Smooth muscle cell (in vitro differentiated cells): ENCODE results near the gene OSTN. TPM values are rescaled to one million over a fixed set of nuclear protein-coding genes. Genes with fewer than 3 reads are reported as not detected.

Experiments used
- DNase-seq: peaks from one replicate; lab custom pipeline; 2025; ENCODE audit not compliant: unreplicated experiment; lab: John Stamatoyannopoulos, UW
- H2AFZ ChIP-seq: fragments of 200-600 bp; sonication (generic); 2 replicates; pipeline ENCODE4 v1.6.0; 2016; ENCODE audit warnings: antibody characterized with exemption, low read depth, mild to moderate bottlenecking
- H3F3A ChIP-seq: fragments of 200-600 bp; sonication (generic); 2 replicates; pipeline ENCODE4 v1.6.0; 2017; ENCODE audit warnings: antibody characterized with exemption, low read depth
- H3K27ac ChIP-seq: fragments of 200-600 bp; sonication (generic); 2 replicates; pipeline ENCODE4 v1.5.1; 2016; ENCODE audit warnings: low read depth, mild to moderate bottlenecking
- H3K27me3 ChIP-seq: fragments of 200-600 bp; sonication (generic); 2 replicates; pipeline ENCODE4 v1.6.1; 2016; ENCODE audit warnings: low read depth, mild to moderate bottlenecking
- H3K36me3 ChIP-seq: fragments of 200-600 bp; sonication (generic); 2 replicates; pipeline ENCODE4 v1.5.1; 2016; ENCODE audit warnings: low read depth
- H3K4me1 ChIP-seq: fragments of 200-600 bp; sonication (generic); 2 replicates; pipeline ENCODE4 v1.5.1; 2016; ENCODE audit warnings: low read depth
- H3K4me2 ChIP-seq: fragments of 200-600 bp; sonication (generic); 2 replicates; pipeline ENCODE4 v1.6.0; 2016; ENCODE audit warnings: mild to moderate bottlenecking
- H3K4me3 ChIP-seq: fragments of 200-600 bp; sonication (generic); 2 replicates; pipeline ENCODE4 v1.5.1; 2016; ENCODE audit warnings: mild to moderate bottlenecking
- H3K79me2 ChIP-seq: fragments of 200-600 bp; sonication (generic); 2 replicates; pipeline ENCODE4 v1.6.0; 2016; ENCODE audit warnings: low read depth, mild to moderate bottlenecking
- H3K9ac ChIP-seq: fragments of 200-600 bp; sonication (generic); 2 replicates; pipeline ENCODE4 v1.6.0; 2016; ENCODE audit warnings: low read depth
- H3K9me3 ChIP-seq: fragments of 200-600 bp; sonication (generic); replicated peaks from 2 replicates; pipeline ENCODE4 v1.5.1; 2016; ENCODE audit warnings: low read depth
- H4K20me1 ChIP-seq: fragments of 200-600 bp; sonication (generic); 2 replicates; pipeline ENCODE4 v1.6.0; 2016; ENCODE audit warnings: low read depth
- CTCF ChIP-seq: fragments of 200-600 bp; sonication (generic); IDR thresholded peaks from 2 replicates; pipeline ENCODE4 v1.5.1; 2017; ENCODE audit warnings: borderline replicate concordance, mild to moderate bottlenecking, antibody characterized with exemption; ENCODE audit not compliant: insufficient read depth, poor library complexity, severe bottlenecking
- WGBS: methylation state at CpG from one replicate; pipeline ENCODE4 v1.1.7; 2016; ENCODE audit warnings: low lambda C conversion rate; 5-methylcytosine and 5-hydroxymethylcytosine counted together
- polyA plus RNA-seq: library from polyadenylated mRNA; unstranded; fragments of >200 nt; fragmentation: Nextera tagmentation; extraction: Ambion mirVana; gene quantifications from 2 replicates; pipeline ENCODE4 v1.2.1, GENCODE V29; 2016
- total RNA-seq: library from RNA; depleted of rRNA; stranded (reverse); fragments of >200 nt; gene quantifications from 2 replicates; pipeline ENCODE4 v1.2.3, GENCODE V29; 2014

OSTN gene
- total and polyA plus RNA-seq, 2 experiments from 2014 or later, result 0.40 to 1.3 TPM

GRCh38 chr3:191237047-191237882 is 38.2 kb downstream of the OSTN start:
- Histone ChIP-seq H3K9me3 (no peaks in the 10 kb centered on the region), H3K4me3 (no peak overlapping the region), H3K9ac (no peak overlapping the region), H3K27me3 (no peaks in the 10 kb centered on the region), H3F3A (peaks cover 3% of the 10 kb centered on the region), H3K36me3 (no peaks in the 10 kb centered on the region), H2AFZ (peak overlapping the region; percentile 62), H3K27ac (no peak overlapping the region), H4K20me1 (no peaks in the 10 kb centered on the region), H3K79me2 (no peaks in the 10 kb centered on the region), H3K4me1 (peaks cover 12% of the 10 kb centered on the region), H3K4me2 (no peak overlapping the region)
- 91% methylated on average over 5 of the region's 5 CpGs for WGBS
- DNase-seq, result no peak
- no peak for TF ChIP-seq CTCF

GRCh38 chr3:191238321-191238817 is 39.3 kb downstream of the OSTN start:
- DNase-seq, result no peak
- no peak overlapping the region for H3K27ac ChIP-seq
- no peak for TF ChIP-seq CTCF
- peak overlapping the region; percentile 6 for H3K4me2 ChIP-seq
- H3F3A ChIP-seq, result peaks cover 3% of the 10 kb centered on the region
- no peaks in the 10 kb centered on the region for H3K27me3 ChIP-seq
- WGBS, result 15% methylated on average over 4 of the region's 4 CpGs
- no peak overlapping the region for H3K4me3 ChIP-seq
- H3K9ac ChIP-seq, result no peak overlapping the region
- no peaks in the 10 kb centered on the region for H3K36me3 ChIP-seq
- peak overlapping the region; percentile 23 for H2AFZ ChIP-seq
- H3K9me3 ChIP-seq, result no peaks in the 10 kb centered on the region
- H4K20me1 ChIP-seq, result no peaks in the 10 kb centered on the region
- H3K4me1 ChIP-seq, result peaks cover 12% of the 10 kb centered on the region
- H3K79me2 ChIP-seq, result no peaks in the 10 kb centered on the region

GRCh38 chr3:191239407-191240031 is 40.5 kb downstream of the OSTN start:
- no peak overlapping the region for H2AFZ ChIP-seq
- no peak for DNase-seq
- peaks cover 12% of the 10 kb centered on the region for H3K4me1 ChIP-seq

More at GRCh38 chr3:191239407-191240031, 40.5 kb downstream of the OSTN start:
- Histone ChIP-seq H3K36me3 (no peaks in the 10 kb centered on the region), H3K79me2 (no peaks in the 10 kb centered on the region), H3K27ac (no peak overlapping the region), H3K4me3 (no peak overlapping the region), H4K20me1 (no peaks in the 10 kb centered on the region), H3F3A (peaks cover 3% of the 10 kb centered on the region), H3K9ac (no peak overlapping the region), H3K9me3 (no peaks in the 10 kb centered on the region), H3K4me2 (no peak overlapping the region), H3K27me3 (no peaks in the 10 kb centered on the region)
- 86% methylated on average over 1 of the region's 1 CpG for WGBS
- TF ChIP-seq CTCF, result no peak
